Thyroid gland (tissue), 4 donors: ENCODE data around the gene FLNA.

ENCODE experiments used
- POLR2A ChIP-seq, 2 donors: fragments of 450-650 bp; IDR thresholded peaks; one replicate each; pipeline ENCODE4 v1.6.1; 2017; ENCODE audit warnings: antibody characterized with exemption in 2 of 2, mild to moderate bottlenecking in 2 of 2, moderate library complexity in 1 of 2
- TF ChIP-seq, protein P1 (sequence below), 6 experiments: fragments of 200-600 bp in 3 of 6; fragments of 450-650 bp in 3 of 6; sonication (generic) in 3 of 6; IDR thresholded peaks; one replicate each; pipeline ENCODE4 v1.5.1; 2016 to 2019; ENCODE audit warnings: antibody characterized with exemption in 6 of 6, mild to moderate bottlenecking in 2 of 6, inconsistent platforms in 1 of 6, moderate library complexity in 1 of 6

DNA sequence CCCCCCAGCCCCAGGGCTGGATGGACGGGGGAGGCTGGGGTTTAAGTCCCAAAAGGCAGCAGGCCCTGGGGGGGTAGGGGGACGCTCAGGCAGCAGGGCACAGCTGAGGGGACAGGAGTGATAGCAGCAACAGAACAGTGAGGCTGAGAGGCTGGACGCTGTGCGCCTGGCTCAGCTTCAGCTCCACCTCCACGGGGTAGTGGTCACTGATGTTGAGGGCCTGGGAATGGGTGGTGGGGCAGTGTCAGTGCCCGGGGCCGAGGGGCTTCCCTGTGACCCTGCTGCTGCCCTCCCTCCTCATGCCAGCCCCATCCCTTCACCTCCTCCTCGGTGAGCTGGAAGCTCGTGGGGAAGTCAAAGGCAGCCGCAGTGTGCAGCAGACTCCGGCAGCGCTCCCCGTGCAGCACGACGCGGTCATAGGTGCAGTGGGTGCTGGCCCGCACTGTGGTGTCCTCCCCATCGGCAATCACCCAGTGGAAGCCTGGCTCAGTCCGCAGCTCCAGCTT is 28.2 kb upstream of the FLNA start:
- TF ChIP-seq, protein P1, sequence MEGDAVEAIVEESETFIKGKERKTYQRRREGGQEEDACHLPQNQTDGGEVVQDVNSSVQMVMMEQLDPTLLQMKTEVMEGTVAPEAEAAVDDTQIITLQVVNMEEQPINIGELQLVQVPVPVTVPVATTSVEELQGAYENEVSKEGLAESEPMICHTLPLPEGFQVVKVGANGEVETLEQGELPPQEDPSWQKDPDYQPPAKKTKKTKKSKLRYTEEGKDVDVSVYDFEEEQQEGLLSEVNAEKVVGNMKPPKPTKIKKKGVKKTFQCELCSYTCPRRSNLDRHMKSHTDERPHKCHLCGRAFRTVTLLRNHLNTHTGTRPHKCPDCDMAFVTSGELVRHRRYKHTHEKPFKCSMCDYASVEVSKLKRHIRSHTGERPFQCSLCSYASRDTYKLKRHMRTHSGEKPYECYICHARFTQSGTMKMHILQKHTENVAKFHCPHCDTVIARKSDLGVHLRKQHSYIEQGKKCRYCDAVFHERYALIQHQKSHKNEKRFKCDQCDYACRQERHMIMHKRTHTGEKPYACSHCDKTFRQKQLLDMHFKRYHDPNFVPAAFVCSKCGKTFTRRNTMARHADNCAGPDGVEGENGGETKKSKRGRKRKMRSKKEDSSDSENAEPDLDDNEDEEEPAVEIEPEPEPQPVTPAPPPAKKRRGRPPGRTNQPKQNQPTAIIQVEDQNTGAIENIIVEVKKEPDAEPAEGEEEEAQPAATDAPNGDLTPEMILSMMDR (IDR thresholded peaks at IDR 0.05), result no peak
- no peak for TF ChIP-seq POLR2A (IDR thresholded peaks at IDR 0.05)
